AG04449 (cell line): ENCODE measurements around the gene VILL.

Experiments
- CTCF ChIA-PET: fragments of 350-600 bp; formaldehyde crosslinking; extraction: SDS; loops from one replicate; lab custom pipeline; 2021; ENCODE audit warnings: antibody characterized with exemption; lab: Yijun Ruan, JAX
- POLR2A ChIA-PET: fragments of 400-600, 350-600 bp; formaldehyde crosslinking; extraction: SDS; loops from one replicate; lab custom pipeline; 2020; ENCODE audit warnings: antibody characterized with exemption, inconsistent platforms; lab: Yijun Ruan, JAX
- DNase-seq: peaks from one replicate; pipeline ENCODE4 v3.0.0-alpha.2; 2010; ENCODE audit warnings: low read depth, low spot score
- H3K4me3 ChIP-seq: 2 replicates; pipeline ENCODE4 v1.5.1; 2011; ENCODE audit warnings: low read depth, mild to moderate bottlenecking, control low read depth, low read length
- TF ChIP-seq, protein P1 (sequence below): IDR thresholded peaks from one replicate; pipeline ENCODE4 v1.5.1; 2011; ENCODE audit warnings: mild to moderate bottlenecking, moderate library complexity, low read length, control low read depth, inconsistent platforms; ENCODE audit not compliant: insufficient read depth; ENCODE audit errors: missing control alignments

VILL gene

DNA sequence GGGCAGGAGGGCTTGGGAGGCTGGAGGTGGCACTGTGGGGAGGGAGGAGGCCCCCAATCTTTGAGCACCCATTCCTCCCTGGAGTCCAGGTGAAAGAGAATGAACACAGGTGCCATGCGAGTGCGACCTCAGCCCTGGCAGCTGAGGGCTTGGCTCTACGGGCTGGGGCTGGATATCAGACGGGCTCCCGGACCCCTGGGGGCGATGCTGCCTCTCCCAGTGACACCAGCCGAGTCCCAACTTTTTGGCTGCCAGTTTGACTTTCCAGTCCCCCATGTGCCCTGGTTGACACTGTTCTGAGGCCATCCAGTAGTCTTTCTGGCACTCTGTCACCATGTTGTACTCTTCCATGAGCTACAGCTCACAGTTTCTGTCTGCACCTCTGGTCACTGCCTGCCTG, 1.2 kb downstream of the VILL start:
- POLR2A ChIA-PET, result no interaction called here
- H3K4me3 ChIP-seq, result no peak overlapping the region
- DNase-seq, result no peak
- CTCF ChIA-PET, result interaction anchor here (1.0 kb wide), 1 partner anchor 136 kb away, joined by 5 read pairs; no protein-coding TSS in a partner anchor
- TF ChIP-seq, protein P1, sequence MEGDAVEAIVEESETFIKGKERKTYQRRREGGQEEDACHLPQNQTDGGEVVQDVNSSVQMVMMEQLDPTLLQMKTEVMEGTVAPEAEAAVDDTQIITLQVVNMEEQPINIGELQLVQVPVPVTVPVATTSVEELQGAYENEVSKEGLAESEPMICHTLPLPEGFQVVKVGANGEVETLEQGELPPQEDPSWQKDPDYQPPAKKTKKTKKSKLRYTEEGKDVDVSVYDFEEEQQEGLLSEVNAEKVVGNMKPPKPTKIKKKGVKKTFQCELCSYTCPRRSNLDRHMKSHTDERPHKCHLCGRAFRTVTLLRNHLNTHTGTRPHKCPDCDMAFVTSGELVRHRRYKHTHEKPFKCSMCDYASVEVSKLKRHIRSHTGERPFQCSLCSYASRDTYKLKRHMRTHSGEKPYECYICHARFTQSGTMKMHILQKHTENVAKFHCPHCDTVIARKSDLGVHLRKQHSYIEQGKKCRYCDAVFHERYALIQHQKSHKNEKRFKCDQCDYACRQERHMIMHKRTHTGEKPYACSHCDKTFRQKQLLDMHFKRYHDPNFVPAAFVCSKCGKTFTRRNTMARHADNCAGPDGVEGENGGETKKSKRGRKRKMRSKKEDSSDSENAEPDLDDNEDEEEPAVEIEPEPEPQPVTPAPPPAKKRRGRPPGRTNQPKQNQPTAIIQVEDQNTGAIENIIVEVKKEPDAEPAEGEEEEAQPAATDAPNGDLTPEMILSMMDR, result no peak

DNA sequence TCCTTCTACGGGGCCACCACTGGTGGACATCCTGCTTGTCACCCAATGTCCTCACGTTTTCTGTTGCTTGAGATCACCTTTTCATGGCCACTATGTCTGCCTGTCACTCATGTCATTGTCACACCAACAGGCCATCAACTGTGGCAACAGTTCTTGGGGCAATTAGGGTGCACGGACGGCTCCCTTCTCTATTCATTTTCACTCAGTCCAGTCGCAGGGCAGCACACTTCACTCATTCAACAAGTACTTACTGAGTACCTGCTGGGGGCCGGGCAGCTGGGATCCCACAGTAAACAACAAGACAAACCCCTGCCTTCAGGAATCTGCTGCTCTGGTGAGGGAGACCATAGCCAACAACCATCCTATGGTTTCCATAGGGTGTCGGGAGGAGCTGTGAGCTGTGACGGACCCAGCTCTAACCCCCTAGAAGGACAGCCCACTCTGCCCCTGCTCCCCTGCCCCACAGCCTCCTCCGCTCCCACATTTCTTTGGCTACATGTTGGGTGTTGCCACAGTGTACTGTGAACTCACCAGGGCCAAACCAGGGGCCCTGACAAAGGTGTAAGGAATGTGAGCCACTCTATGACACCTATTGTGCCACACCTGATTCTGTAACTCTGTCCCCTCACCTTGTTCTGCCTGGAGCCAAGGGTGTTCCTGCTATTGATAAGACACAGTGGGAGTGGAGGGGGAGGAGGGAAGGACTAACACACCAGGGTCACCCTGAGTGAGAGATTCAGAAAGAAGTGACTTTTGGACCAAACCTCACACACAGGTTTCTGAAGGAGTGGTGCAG, 1.9 kb downstream of the VILL start:
- H3K4me3 ChIP-seq, result no peak overlapping the region
- ChIA-PET CTCF (interaction anchor here (1.0 kb wide), 1 partner anchor 137 kb away, joined by 5 read pairs; no protein-coding TSS in a partner anchor), POLR2A (no interaction called here)
- no peak for DNase-seq
- TF ChIP-seq, protein P1, result no peak

DNA sequence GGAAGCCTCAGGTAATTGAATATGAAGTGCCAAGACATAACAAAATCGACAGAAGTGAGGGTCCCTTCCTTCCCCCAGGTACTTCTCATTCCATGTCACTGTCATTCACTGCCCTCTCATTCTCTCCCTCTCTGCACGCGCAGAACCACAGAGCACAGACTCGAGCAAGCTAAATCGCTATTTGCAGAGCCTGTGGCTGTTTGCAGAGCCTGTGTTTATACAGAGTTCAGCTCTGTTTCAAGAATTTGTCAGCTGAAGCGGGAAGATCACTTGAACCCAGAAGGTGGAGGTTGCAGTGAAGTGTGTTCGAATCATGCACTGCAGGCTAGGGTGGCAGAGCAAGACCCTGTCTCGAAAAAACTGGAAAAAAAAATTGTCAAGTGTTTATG, 2.5 kb downstream of the VILL start:
- no peak overlapping the region for H3K4me3 ChIP-seq
- TF ChIP-seq, protein P1, result no peak

DNA sequence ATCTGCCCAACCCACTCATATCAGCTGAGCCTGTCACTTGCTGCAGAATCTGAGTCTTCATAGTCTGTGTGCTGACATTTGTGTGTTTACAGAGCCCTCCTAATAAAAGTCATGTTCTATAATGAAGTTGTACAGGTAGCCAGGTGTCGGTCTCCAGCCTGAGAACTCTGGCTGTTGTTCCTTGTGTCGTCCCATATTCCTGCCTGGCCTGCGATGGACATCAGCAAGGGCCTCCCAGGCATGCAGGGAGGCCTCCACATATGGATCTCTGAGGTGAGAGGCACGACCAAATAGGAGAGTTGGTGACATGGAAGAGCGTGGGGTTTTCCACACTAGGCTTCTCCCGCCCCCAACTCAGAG, 2.9 kb downstream of the VILL start:
- DNase-seq, result no peak
- TF ChIP-seq, protein P1, result no peak
- CTCF ChIA-PET, result no interaction called here
- POLR2A ChIA-PET, result no interaction called here
- peak overlapping the region; percentile 72 for H3K4me3 ChIP-seq

More for the DNA sequence above, 2.5 kb downstream of the VILL start:
- ChIA-PET CTCF (no interaction called here), POLR2A (no interaction called here)
- no peak for DNase-seq

DNA sequence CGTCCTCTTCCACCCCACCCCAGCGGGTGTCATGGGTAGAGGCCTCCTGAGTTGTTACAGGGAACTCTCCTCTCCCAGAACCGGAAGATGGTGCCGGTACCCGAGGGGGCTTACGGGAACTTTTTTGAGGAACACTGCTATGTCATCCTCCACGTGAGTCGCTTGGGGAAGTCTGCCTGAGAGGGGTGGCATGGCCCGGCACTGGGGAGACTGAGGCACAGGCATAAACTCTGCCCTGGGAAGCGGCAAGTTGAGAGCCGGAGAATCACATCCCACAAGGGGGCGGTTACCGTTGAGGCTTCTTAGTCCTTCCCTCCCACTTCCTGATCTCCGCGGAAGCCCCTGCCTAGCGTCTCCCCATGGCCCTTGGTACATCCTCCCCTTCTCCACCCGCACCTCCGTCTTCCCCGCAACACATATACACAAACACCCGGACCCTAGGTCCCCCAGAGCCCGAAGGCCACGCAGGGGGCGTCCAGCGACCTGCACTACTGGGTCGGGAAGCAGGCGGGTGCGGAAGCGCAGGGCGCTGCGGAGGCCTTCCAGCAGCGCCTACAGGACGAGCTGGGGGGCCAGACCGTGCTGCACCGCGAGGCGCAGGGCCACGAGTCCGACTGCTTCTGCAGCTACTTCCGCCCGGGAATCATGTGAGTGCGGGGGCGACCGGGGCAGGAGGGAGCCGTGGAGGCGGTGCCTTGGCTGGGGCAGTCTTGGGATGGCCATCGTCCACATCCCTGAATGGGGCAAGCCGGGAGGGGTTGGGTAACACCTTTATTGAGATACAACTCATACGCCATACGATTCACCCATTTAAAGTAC, 3.4 kb downstream of the VILL start:
- POLR2A ChIA-PET, result no interaction called here
- TF ChIP-seq, protein P1, result no peak
- peak overlapping the region; percentile 72 for H3K4me3 ChIP-seq
- no peak for DNase-seq
- CTCF ChIA-PET, result interaction anchor here (1.0 kb wide), 1 partner anchor 137 kb away, joined by 3 read pairs; no protein-coding TSS in a partner anchor

DNA sequence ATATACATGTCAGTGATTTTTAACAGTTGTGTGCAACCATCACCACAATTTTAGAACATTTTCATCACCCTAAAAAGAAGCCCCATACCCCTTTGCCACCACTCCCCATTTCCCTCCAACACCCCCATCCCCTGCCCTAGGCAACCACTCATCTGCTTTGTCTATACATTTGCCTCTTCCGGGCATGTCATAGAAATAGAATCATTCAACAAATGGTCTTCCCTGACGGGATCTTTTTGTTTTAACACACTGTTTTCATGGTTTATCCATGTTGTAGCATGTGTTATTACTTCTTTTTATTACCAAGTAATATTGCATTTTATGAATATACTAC, 4.0 kb downstream of the VILL start:
- ChIA-PET CTCF (interaction anchor here (1.0 kb wide), 1 partner anchor 138 kb away, joined by 3 read pairs; no protein-coding TSS in a partner anchor), POLR2A (no interaction called here)
- DNase-seq, result no peak
- TF ChIP-seq, protein P1, result no peak
- peak overlapping the region; percentile 72 for H3K4me3 ChIP-seq
